ENCODE results near the gene SNRPD3.
"Not testable (repeated sequence)": the region's sequence is repeated elsewhere in the genome, so short reads cannot be mapped to it uniquely, and the experiment has no call there.

The SNRPD3 gene

GRCh38 chr22:24555165-24556039 is at the start of gene SNRPD3:
Gene SNRPD3 (plus strand): TSS chr22:24555999. CDS start chr22:24557675, 1,676 bp downstream.
- DNase-seq (ENCODE audit: low read depth in 2 of 2): peak; percentile 99 to 100

- no peak for DNase-seq (ENCODE audit: low read depth in 2 of 2)
Measured at GRCh38 chr22:24506802-24507438, 48.9 kb upstream of the SNRPD3 start.

GRCh38 chr22:24507716-24508115 is 48.1 kb upstream of the SNRPD3 start:
- DNase-seq (ENCODE audit: low read depth in 2 of 2): no peak

GRCh38 chr22:24510637-24511625 is 44.9 kb upstream of the SNRPD3 start:
- DNase-seq (ENCODE audit: low read depth in 2 of 2): no peak

GRCh38 chr22:24512043-24512442 is 43.8 kb upstream of the SNRPD3 start:
- no peak for DNase-seq (ENCODE audit: low read depth in 2 of 2)

GRCh38 chr22:24513378-24514240 is 42.2 kb upstream of the SNRPD3 start:
- DNase-seq (ENCODE audit: low read depth in 2 of 2): no peak

- DNase-seq (ENCODE audit: low read depth in 2 of 2): no peak
Measured at GRCh38 chr22:24514241-24515026, 41.4 kb upstream of the SNRPD3 start.

- DNase-seq (ENCODE audit: low read depth in 2 of 2): no peak
Measured at GRCh38 chr22:24515027-24515338, 40.8 kb upstream of the SNRPD3 start.

- DNase-seq (ENCODE audit: low read depth in 2 of 2): no peak
Measured at GRCh38 chr22:24516301-24516737, 39.5 kb upstream of the SNRPD3 start.

- no peak for DNase-seq (ENCODE audit: low read depth in 2 of 2)
Measured at GRCh38 chr22:24517446-24517845, 38.4 kb upstream of the SNRPD3 start.

GRCh38 chr22:24518228-24518627 is 37.6 kb upstream of the SNRPD3 start:
- no peak for DNase-seq (ENCODE audit: low read depth in 2 of 2)

- DNase-seq (ENCODE audit: low read depth in 2 of 2): no peak
Measured at GRCh38 chr22:24518771-24519485, 36.9 kb upstream of the SNRPD3 start.

- no peak for DNase-seq (ENCODE audit: low read depth in 2 of 2)
Measured at GRCh38 chr22:24519496-24519895, 36.3 kb upstream of the SNRPD3 start.

- DNase-seq (ENCODE audit: low read depth in 2 of 2): peak; percentile 21 to 29
Measured at GRCh38 chr22:24521791-24522245, 34.0 kb upstream of the SNRPD3 start.

GRCh38 chr22:24523873-24524272 is 31.9 kb upstream of the SNRPD3 start:
- DNase-seq (ENCODE audit: low read depth in 2 of 2): no peak

GRCh38 chr22:24525416-24526037 is 30.3 kb upstream of the SNRPD3 start:
- peak; percentile 69 to 75 for DNase-seq (ENCODE audit: low read depth in 2 of 2)

GRCh38 chr22:24526191-24526590 is 29.6 kb upstream of the SNRPD3 start:
- no peak for DNase-seq (ENCODE audit: low read depth in 2 of 2)

GRCh38 chr22:24529898-24530297 is 25.9 kb upstream of the SNRPD3 start:
- no peak for DNase-seq (ENCODE audit: low read depth in 2 of 2)

- DNase-seq (ENCODE audit: low read depth in 2 of 2): not testable (repeated sequence)
Measured at GRCh38 chr22:24530968-24531367, 24.8 kb upstream of the SNRPD3 start.
